ENCODE data around the gene DOCK10.

DOCK10 gene

GRCh38 chr2:224731665-224732064 lies 310.6 kb downstream of the DOCK10 start:
- DNase-seq (ENCODE audit: low read depth in 2 of 2, low spot score in 1 of 2), result no peak

- DNase-seq (ENCODE audit: low read depth in 2 of 2, low spot score in 1 of 2), result no peak
Measured at GRCh38 chr2:224729435-224729834, 312.8 kb downstream of the DOCK10 start.

GRCh38 chr2:224724331-224724730 lies 317.9 kb downstream of the DOCK10 start:
- no peak for DNase-seq (ENCODE audit: low read depth in 2 of 2, low spot score in 1 of 2)

- DNase-seq (ENCODE audit: low read depth in 2 of 2, low spot score in 1 of 2), result no peak
Measured at GRCh38 chr2:224723586-224724217, 318.6 kb downstream of the DOCK10 start.

GRCh38 chr2:224722770-224723169 lies 319.5 kb downstream of the DOCK10 start:
- DNase-seq (ENCODE audit: low read depth in 2 of 2, low spot score in 1 of 2), result no peak

- DNase-seq (ENCODE audit: low read depth in 2 of 2, low spot score in 1 of 2), result no peak
Measured at GRCh38 chr2:224722250-224722649, 320.0 kb downstream of the DOCK10 start.

- DNase-seq (ENCODE audit: low read depth in 2 of 2, low spot score in 1 of 2), result no peak
Measured at GRCh38 chr2:224716921-224717320, 325.3 kb downstream of the DOCK10 start.

- DNase-seq (ENCODE audit: low read depth in 2 of 2, low spot score in 1 of 2), result no peak
Measured at GRCh38 chr2:224716201-224716600, 326.1 kb downstream of the DOCK10 start, which contains the start of gene CCDC195. CCDC195 (minus strand) TSS chr2:224716365; CDS start chr2:224716365, 0 bp downstream.
